HAP-1 (cell line): ENCODE measurements around the gene GATAD2A.

Source experiments
- DNase-seq, 2 experiments: peaks; one replicate each; pipeline ENCODE4 v3.0.0-alpha.2; 2016 to 2020; ENCODE audit warnings: low spot score in 2 of 2
- H3K27me3 ChIP-seq: fragments of 250-450 bp; sonication (Bioruptor Pico); 2 replicates; pipeline ENCODE4 v1.5.1; 2020; ENCODE audit warnings: low read depth, mild to moderate bottlenecking, moderate library complexity
- H3K36me3 ChIP-seq: fragments of 250-450 bp; sonication (Bioruptor Pico); replicated peaks from 2 replicates; pipeline ENCODE4 v1.5.1; 2020; ENCODE audit warnings: mild to moderate bottlenecking
- H3K4me1 ChIP-seq: fragments of 250-450 bp; sonication (Bioruptor Pico); 2 replicates; pipeline ENCODE4 v1.5.1; 2020; ENCODE audit warnings: mild to moderate bottlenecking
- H3K4me3 ChIP-seq: fragments of 250-450 bp; sonication (Bioruptor Pico); 2 replicates; pipeline ENCODE4 v1.5.1; 2020; ENCODE audit warnings: mild to moderate bottlenecking, moderate library complexity
- H3K9me3 ChIP-seq: fragments of 250-450 bp; sonication (Bioruptor Pico); 2 replicates; pipeline ENCODE4 v1.5.1; 2020; ENCODE audit warnings: mild to moderate bottlenecking, moderate library complexity
- in situ Hi-C: fragments of 300-500 bp; cut with MboI; formaldehyde crosslinking; loops from 3 replicates; pipeline ENCODE4 v1.14.3; 2020; ENCODE audit warnings: low sequenced_read_pairs, inconsistent platforms, mixed read lengths

The GATAD2A gene

GRCh38 chr19:19436137-19436691, 30.7 kb downstream of the GATAD2A start:
- H3K9me3 ChIP-seq = no peaks in the 10 kb centered on the region
- no peak for DNase-seq
- in situ Hi-C loops = no loop called here
- H3K4me1 ChIP-seq = no peaks in the 10 kb centered on the region
- H3K4me3 ChIP-seq = no peak overlapping the region
- no peaks in the 10 kb centered on the region for H3K27me3 ChIP-seq
- H3K36me3 ChIP-seq = no peaks in the 10 kb centered on the region; the same call in 1 of the 2 replicates

- DNase-seq = no peak
- Histone ChIP-seq H3K36me3 (no peaks in the 10 kb centered on the region; the same call in 1 of the 2 replicates), H3K4me3 (no peak overlapping the region), H3K4me1 (no peaks in the 10 kb centered on the region), H3K27me3 (no peaks in the 10 kb centered on the region), H3K9me3 (no peaks in the 10 kb centered on the region)
- in situ Hi-C loops = no loop called here
Measured at GRCh38 chr19:19438366-19439175, 33.1 kb downstream of the GATAD2A start.

DNA sequence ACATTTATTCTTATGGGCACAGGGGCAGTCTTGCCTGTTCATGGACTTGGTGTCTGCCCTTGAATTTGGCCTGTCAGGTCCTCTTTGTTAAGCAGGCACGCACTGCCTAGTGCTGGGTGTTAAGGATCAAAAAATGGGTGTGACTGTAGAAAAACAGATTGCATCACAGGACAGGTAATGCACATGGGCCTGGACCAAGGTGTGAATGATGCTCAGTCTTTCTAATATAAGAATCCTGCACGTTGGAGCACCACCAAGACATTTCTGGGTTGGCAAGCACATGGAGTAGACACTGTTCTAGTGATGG, 33.7 kb downstream of the GATAD2A start:
- Histone ChIP-seq H3K9me3 (no peaks in the 10 kb centered on the region), H3K27me3 (no peaks in the 10 kb centered on the region), H3K4me1 (no peaks in the 10 kb centered on the region), H3K4me3 (no peak overlapping the region), H3K36me3 (no peaks in the 10 kb centered on the region; the same call in 1 of the 2 replicates)
- DNase-seq = no peak
- in situ Hi-C loops = no loop called here

- Histone ChIP-seq H3K36me3 (no peaks in the 10 kb centered on the region), H3K27me3 (no peaks in the 10 kb centered on the region), H3K4me3 (no peak overlapping the region), H3K9me3 (no peaks in the 10 kb centered on the region), H3K4me1 (no peaks in the 10 kb centered on the region)
- in situ Hi-C loops = no loop called here
- DNase-seq = no peak
Measured at GRCh38 chr19:19443283-19443682, 37.8 kb downstream of the GATAD2A start.

GRCh38 chr19:19443902-19444680, 38.6 kb downstream of the GATAD2A start:
- Histone ChIP-seq H3K36me3 (no peaks in the 10 kb centered on the region), H3K9me3 (no peaks in the 10 kb centered on the region), H3K4me1 (no peaks in the 10 kb centered on the region), H3K27me3 (no peaks in the 10 kb centered on the region), H3K4me3 (no peak overlapping the region)
- no peak for DNase-seq
- in situ Hi-C loops = no loop called here

DNA sequence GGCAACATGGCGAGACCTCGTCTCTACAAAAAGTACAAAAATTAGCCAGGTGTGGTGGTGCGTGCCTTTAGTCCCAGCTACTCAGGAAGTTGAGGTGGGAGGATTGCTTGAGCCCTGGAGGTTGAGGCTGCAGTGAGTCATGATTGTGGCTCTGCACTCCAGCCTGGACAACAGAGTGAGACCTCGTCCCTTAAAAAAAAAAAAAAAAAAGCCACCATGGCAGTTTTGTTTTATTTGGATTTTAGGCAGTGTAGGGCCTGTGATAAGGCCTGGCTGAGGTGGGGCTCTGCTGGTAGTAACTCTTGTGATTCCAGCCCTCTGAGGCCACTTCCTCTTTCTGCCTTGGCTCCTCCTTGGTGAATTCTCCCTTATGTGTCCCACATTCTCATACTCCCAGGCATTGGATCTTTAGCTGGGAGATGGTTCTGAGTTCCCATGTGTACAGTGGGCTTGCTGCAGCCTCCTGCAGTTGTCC, 39.2 kb downstream of the GATAD2A start:
- no peaks in the 10 kb centered on the region for H3K27me3 ChIP-seq
- H3K4me3 ChIP-seq = no peak overlapping the region
- H3K9me3 ChIP-seq = no peaks in the 10 kb centered on the region
- no peaks in the 10 kb centered on the region for H3K4me1 ChIP-seq
- H3K36me3 ChIP-seq = no peaks in the 10 kb centered on the region
- in situ Hi-C loops = no loop called here
- no peak for DNase-seq

DNA sequence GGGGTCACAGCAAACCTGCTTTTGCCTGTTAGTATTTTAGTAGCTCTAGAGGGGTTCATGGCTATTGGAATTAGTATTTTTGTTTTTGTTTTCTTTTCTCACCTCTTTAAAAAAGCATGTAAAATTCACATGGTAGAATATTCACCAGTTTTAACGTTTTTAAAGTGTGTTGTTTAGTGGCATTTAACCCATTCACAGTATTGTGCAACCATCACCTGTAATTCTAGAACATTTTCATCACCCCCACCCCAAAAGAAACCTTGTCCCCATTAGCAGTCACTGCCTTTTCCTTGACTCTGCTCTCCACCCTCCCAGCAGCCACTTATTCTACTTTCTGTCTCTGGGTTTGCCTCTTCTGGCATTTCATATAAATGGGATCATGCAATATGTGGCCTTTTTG, 39.8 kb downstream of the GATAD2A start:
- no peak for DNase-seq
- no peaks in the 10 kb centered on the region for H3K9me3 ChIP-seq
- in situ Hi-C loops = no loop called here
- no peaks in the 10 kb centered on the region for H3K27me3 ChIP-seq
- no peak overlapping the region for H3K4me3 ChIP-seq
- H3K4me1 ChIP-seq = no peaks in the 10 kb centered on the region
- no peaks in the 10 kb centered on the region for H3K36me3 ChIP-seq

GRCh38 chr19:19445911-19446361, 40.5 kb downstream of the GATAD2A start:
- Histone ChIP-seq H3K4me1 (no peaks in the 10 kb centered on the region), H3K4me3 (no peak overlapping the region), H3K36me3 (no peaks in the 10 kb centered on the region), H3K27me3 (no peaks in the 10 kb centered on the region), H3K9me3 (no peaks in the 10 kb centered on the region)
- no peak for DNase-seq
- in situ Hi-C loops = no loop called here

GRCh38 chr19:19446655-19447437, 41.4 kb downstream of the GATAD2A start:
- DNase-seq = no peak
- no peaks in the 10 kb centered on the region for H3K36me3 ChIP-seq
- no peaks in the 10 kb centered on the region for H3K27me3 ChIP-seq
- no peaks in the 10 kb centered on the region for H3K9me3 ChIP-seq
- H3K4me1 ChIP-seq = no peaks in the 10 kb centered on the region
- in situ Hi-C loops = no loop called here
- H3K4me3 ChIP-seq = no peak overlapping the region

DNA sequence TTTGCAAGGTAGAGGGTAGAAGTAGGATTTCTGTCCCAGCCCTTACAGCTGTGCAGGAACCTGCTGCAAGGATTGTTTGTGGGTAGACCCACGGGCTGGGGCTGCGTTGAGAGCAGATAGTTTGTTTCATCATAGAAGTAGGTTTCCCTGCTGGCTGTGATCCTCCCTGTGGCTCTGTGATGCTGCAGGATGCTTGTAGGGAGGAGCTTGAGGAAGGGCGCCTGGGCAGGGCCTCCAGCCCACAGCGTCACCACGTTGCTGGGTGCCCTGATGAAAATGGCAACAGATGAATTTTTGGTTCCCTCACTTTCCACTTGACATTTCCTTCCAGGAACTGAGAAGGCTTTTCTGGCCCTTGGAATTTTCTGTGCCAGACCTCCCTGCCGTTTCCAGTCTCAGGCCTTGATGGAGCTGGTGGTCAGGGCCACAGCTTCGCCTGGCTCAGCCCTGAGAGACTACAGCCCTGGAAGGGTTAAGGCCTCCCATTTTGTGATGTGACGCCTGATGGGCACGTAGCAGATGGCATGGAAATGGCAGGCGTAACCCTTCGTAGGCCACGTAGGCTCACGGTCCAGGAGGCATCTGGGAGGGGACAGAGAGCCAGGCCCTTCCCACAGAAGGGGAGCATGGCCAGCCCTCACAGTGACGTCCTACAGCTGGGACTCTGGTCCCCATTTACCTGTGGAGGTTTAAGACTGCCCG, 42.2 kb downstream of the GATAD2A start:
- H3K27me3 ChIP-seq = no peaks in the 10 kb centered on the region
- no peaks in the 10 kb centered on the region for H3K9me3 ChIP-seq
- no peaks in the 10 kb centered on the region for H3K36me3 ChIP-seq
- in situ Hi-C loops = no loop called here
- DNase-seq = no peak
- no peaks in the 10 kb centered on the region for H3K4me1 ChIP-seq
- H3K4me3 ChIP-seq = no peak overlapping the region

- in situ Hi-C loops = no loop called here
- H3K36me3 ChIP-seq = no peaks in the 10 kb centered on the region
Measured at GRCh38 chr19:19448238-19448544, 42.7 kb downstream of the GATAD2A start.

GRCh38 chr19:19451429-19452242, 46.2 kb downstream of the GATAD2A start:
- in situ Hi-C loops = no loop called here
- Histone ChIP-seq H3K4me1 (no peaks in the 10 kb centered on the region), H3K36me3 (no peaks in the 10 kb centered on the region), H3K4me3 (no peak overlapping the region), H3K27me3 (no peaks in the 10 kb centered on the region), H3K9me3 (no peaks in the 10 kb centered on the region)
- no peak for DNase-seq

More at GRCh38 chr19:19448238-19448544, 42.7 kb downstream of the GATAD2A start:
- Histone ChIP-seq H3K27me3 (no peaks in the 10 kb centered on the region), H3K9me3 (no peaks in the 10 kb centered on the region), H3K4me1 (no peaks in the 10 kb centered on the region), H3K4me3 (no peak overlapping the region)
- no peak for DNase-seq
